ENCODE results near the gene HMGCL.
"Not testable (repeated sequence)": the region's sequence is repeated elsewhere in the genome, so short reads cannot be mapped to it uniquely, and the experiment has no call there.

The HMGCL gene

GRCh38 chr1:23793018-23793781 is 32.0 kb downstream of the HMGCL start:
- Histone ChIP-seq H3K36me3 (ENCODE audit: insufficient read depth, low read length) (peaks cover 5% of the 10 kb centered on the region; the same call in 1 of the 2 replicates), H3K27ac (peak overlapping the region; percentile 42; the same call in 1 of the 2 replicates), H3K9me3 (ENCODE audit: low read depth, low read length) (no peaks in the 10 kb centered on the region), H3K4me3 (peak overlapping the region; percentile 82), H3K9ac (ENCODE audit: insufficient read length) (peak overlapping the region; percentile 20)
- DNase-seq (ENCODE audit: low read depth, low spot score), result no peak
- TF ChIP-seq FOXP2 (optimal IDR thresholded peaks at IDR 0.05; ENCODE audit: control extremely low read depth, extremely low read length, insufficient read depth), result no peak
- TF ChIP-seq EZH2 (IDR thresholded peaks at IDR 0.05), result no peak
- no peak for TF ChIP-seq POLR2AphosphoS5 (IDR thresholded peaks at IDR 0.05; ENCODE audit: borderline replicate concordance, low read depth, low read length)

DNA sequence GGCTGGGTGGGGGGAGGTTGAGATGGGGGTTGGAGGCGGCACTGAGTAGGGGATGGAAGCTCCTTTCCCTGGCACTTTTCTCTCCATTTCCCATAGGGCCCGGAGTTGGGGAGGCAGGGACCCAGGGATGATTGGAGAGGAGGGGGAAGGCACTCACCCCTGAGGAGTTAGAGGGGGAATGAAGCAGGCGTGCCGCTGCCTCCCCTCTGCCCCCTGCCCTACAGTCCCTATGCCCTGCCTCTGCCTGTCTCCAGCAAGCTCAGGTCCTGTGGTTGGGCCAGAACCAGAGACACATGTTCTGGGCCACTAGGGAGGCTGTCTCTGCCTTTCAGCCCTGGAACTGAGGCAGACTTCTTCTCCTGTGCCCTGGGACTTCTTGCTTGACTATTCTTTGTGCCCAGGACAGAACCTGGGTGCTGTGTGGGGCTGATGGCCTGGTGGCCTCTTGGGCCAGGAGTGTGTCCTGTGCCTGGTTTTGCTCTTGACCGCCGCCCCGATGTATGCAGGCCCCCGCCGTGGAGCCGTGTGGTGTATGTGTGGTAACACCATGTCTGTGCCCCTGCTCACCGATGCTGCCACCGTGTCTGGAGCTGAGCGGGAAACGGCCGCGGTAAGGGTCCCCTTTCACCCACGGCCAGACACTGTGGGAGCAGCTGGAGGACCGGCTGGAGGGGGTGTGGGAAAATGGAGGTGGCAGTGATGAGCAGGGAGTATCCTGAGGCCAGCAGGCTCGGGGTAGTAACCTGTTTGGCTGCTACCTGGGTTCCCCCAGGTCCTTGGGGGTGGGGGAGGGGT is 32.9 kb downstream of the HMGCL start:
- Histone ChIP-seq H3K27ac (peak overlapping the region; percentile 22; the same call in 1 of the 2 replicates), H3K36me3 (ENCODE audit: insufficient read depth, low read length) (peaks cover 13% of the 10 kb centered on the region), H3K4me3 (peak overlapping the region; percentile 82), H3K9ac (ENCODE audit: insufficient read length) (peak overlapping the region; percentile 88), H3K9me3 (ENCODE audit: low read depth, low read length) (no peaks in the 10 kb centered on the region)
- TF ChIP-seq FOXP2 (optimal IDR thresholded peaks at IDR 0.05; ENCODE audit: control extremely low read depth, extremely low read length, insufficient read depth) (no peak), POLR2AphosphoS5 (IDR thresholded peaks at IDR 0.05; ENCODE audit: borderline replicate concordance, low read depth, low read length) (no peak), EZH2 (IDR thresholded peaks at IDR 0.05) (no peak)
- DNase-seq (ENCODE audit: low read depth, low spot score), result no peak

GRCh38 chr1:23791516-23792047 is 33.6 kb downstream of the HMGCL start:
- H3K9me3 ChIP-seq (ENCODE audit: low read depth, low read length), result no peaks in the 10 kb centered on the region
- peak overlapping the region; percentile 88 for H3K9ac ChIP-seq (ENCODE audit: insufficient read length)
- peak overlapping the region; percentile 40; the same call in 1 of the 2 replicates for H3K27ac ChIP-seq
- H3K4me3 ChIP-seq, result peak overlapping the region; percentile 82
- no peak for DNase-seq (ENCODE audit: low read depth, low spot score)
- no peak for TF ChIP-seq FOXP2 (optimal IDR thresholded peaks at IDR 0.05; ENCODE audit: control extremely low read depth, extremely low read length, insufficient read depth)
- no peak for TF ChIP-seq POLR2AphosphoS5 (IDR thresholded peaks at IDR 0.05; ENCODE audit: borderline replicate concordance, low read depth, low read length)
- TF ChIP-seq EZH2 (IDR thresholded peaks at IDR 0.05), result no peak
- H3K36me3 ChIP-seq (ENCODE audit: insufficient read depth, low read length), result peaks cover 21% of the 10 kb centered on the region

GRCh38 chr1:23790696-23791515 is 34.3 kb downstream of the HMGCL start, which contains the start of gene LYPLA2:
LYPLA2 (plus strand) TSS chr1:23791145; CDS start chr1:23792683, 1,538 bp downstream.
- Histone ChIP-seq H3K36me3 (ENCODE audit: insufficient read depth, low read length) (peaks cover 27% of the 10 kb centered on the region), H3K9me3 (ENCODE audit: low read depth, low read length) (no peaks in the 10 kb centered on the region), H3K27ac (peak within 1 kb of the TSS; percentile 60; the same call in 1 of the 2 replicates), H3K9ac (ENCODE audit: insufficient read length) (peak within 1 kb of the TSS; percentile 88), H3K4me3 (peak within 1 kb of the TSS; percentile 82)
- TF ChIP-seq POLR2AphosphoS5 (IDR thresholded peaks at IDR 0.05; ENCODE audit: borderline replicate concordance, low read depth, low read length) (peak; percentile 89), FOXP2 (optimal IDR thresholded peaks at IDR 0.05; ENCODE audit: control extremely low read depth, extremely low read length, insufficient read depth) (peak; percentile 77), EZH2 (IDR thresholded peaks at IDR 0.05) (no peak)
- no peak for DNase-seq (ENCODE audit: low read depth, low spot score)

GRCh38 chr1:23788695-23789094 is 36.5 kb downstream of the HMGCL start:
- H3K9ac ChIP-seq (ENCODE audit: insufficient read length), result no peak overlapping the region

GRCh38 chr1:23787701-23788100 is 37.5 kb downstream of the HMGCL start:
- Histone ChIP-seq H3K36me3 (ENCODE audit: insufficient read depth, low read length) (peaks cover 47% of the 10 kb centered on the region), H3K9ac (ENCODE audit: insufficient read length) (no peak overlapping the region), H3K27ac (peak overlapping the region; percentile 32; the same call in 1 of the 2 replicates), H3K4me3 (no peak overlapping the region), H3K9me3 (ENCODE audit: low read depth, low read length) (no peaks in the 10 kb centered on the region)
- TF ChIP-seq EZH2 (IDR thresholded peaks at IDR 0.05) (no peak), FOXP2 (optimal IDR thresholded peaks at IDR 0.05; ENCODE audit: control extremely low read depth, extremely low read length, insufficient read depth) (no peak), POLR2AphosphoS5 (IDR thresholded peaks at IDR 0.05; ENCODE audit: borderline replicate concordance, low read depth, low read length) (no peak)
- no peak for DNase-seq (ENCODE audit: low read depth, low spot score)

More at GRCh38 chr1:23788695-23789094, 36.5 kb downstream of the HMGCL start:
- Histone ChIP-seq H3K27ac (peak overlapping the region; percentile 68; the same call in 1 of the 2 replicates), H3K9me3 (ENCODE audit: low read depth, low read length) (no peaks in the 10 kb centered on the region), H3K36me3 (ENCODE audit: insufficient read depth, low read length) (peaks cover 43% of the 10 kb centered on the region), H3K4me3 (no peak overlapping the region)
- DNase-seq (ENCODE audit: low read depth, low spot score), result no peak
- TF ChIP-seq EZH2 (IDR thresholded peaks at IDR 0.05) (no peak), POLR2AphosphoS5 (IDR thresholded peaks at IDR 0.05; ENCODE audit: borderline replicate concordance, low read depth, low read length) (no peak), FOXP2 (optimal IDR thresholded peaks at IDR 0.05; ENCODE audit: control extremely low read depth, extremely low read length, insufficient read depth) (no peak)

- no peak for TF ChIP-seq FOXP2 (optimal IDR thresholded peaks at IDR 0.05; ENCODE audit: control extremely low read depth, extremely low read length, insufficient read depth)
- TF ChIP-seq EZH2 (IDR thresholded peaks at IDR 0.05), result no peak
- no peak for TF ChIP-seq POLR2AphosphoS5 (IDR thresholded peaks at IDR 0.05; ENCODE audit: borderline replicate concordance, low read depth, low read length)
- H3K36me3 ChIP-seq (ENCODE audit: insufficient read depth, low read length), result peaks cover 73% of the 10 kb centered on the region
- H3K9me3 ChIP-seq (ENCODE audit: low read depth, low read length), result no peaks in the 10 kb centered on the region
- no peak for DNase-seq (ENCODE audit: low read depth, low spot score)
- H3K9ac ChIP-seq (ENCODE audit: insufficient read length), result peak overlapping the region; percentile 73
- H3K27ac ChIP-seq, result peak overlapping the region; percentile 91
- H3K4me3 ChIP-seq, result 0 out of 2 replicates have a peak overlapping the region, but pooled peaks have one; percentile 5
These were observed 40.4 kb downstream of the HMGCL start for GRCh38 chr1:23784846-23785245.

DNA sequence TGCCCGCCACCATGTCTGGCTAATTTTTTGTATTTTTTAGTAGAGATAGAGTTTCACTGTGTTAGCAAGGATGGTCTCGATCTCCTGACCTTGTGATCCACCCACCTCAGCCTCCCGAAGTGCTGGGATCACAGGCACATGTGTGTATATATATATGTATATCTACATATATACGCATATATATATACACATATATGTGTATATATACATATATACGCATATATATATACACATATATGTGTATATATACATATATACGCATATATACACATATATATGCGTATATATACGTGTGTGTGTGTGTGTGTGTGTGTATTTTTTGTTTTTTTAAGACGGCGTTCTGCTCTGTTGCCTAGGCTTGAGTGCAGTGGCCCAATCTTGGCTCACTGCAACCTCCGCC is 42.1 kb downstream of the HMGCL start:
- H3K9ac ChIP-seq (ENCODE audit: insufficient read length); H3K4me3 ChIP-seq; H3K27ac ChIP-seq; H3K9me3 ChIP-seq (ENCODE audit: low read depth, low read length); DNase-seq (ENCODE audit: low read depth, low spot score): not testable (repeated sequence)
- H3K36me3 ChIP-seq (ENCODE audit: insufficient read depth, low read length), result peaks cover 77% of the 10 kb centered on the region

Measured in SK-N-MC (cell line).